Measurements from ENCODE around the gene MTNR1A.

DNA sequence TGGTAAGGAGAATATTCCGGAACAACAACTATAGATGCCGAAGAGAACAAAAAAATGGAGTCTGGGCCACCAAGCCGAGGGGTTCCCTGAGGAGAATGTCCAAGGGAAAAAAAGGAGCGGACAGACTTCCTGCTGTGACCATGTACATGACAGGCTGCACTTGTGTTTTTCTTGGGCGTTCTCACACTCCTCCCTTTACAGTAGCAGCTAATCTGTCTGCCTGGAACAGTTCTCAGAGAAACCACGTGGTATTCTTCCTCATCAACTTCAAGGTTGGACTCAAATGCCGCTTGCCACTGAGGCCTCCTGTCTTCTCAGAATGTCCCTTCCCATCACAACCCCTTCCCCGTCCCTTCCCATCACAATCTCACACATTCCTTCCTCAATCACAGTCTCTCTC lies 30.8 kb upstream of the MTNR1A start:
- TF ChIP-seq, protein P1, sequence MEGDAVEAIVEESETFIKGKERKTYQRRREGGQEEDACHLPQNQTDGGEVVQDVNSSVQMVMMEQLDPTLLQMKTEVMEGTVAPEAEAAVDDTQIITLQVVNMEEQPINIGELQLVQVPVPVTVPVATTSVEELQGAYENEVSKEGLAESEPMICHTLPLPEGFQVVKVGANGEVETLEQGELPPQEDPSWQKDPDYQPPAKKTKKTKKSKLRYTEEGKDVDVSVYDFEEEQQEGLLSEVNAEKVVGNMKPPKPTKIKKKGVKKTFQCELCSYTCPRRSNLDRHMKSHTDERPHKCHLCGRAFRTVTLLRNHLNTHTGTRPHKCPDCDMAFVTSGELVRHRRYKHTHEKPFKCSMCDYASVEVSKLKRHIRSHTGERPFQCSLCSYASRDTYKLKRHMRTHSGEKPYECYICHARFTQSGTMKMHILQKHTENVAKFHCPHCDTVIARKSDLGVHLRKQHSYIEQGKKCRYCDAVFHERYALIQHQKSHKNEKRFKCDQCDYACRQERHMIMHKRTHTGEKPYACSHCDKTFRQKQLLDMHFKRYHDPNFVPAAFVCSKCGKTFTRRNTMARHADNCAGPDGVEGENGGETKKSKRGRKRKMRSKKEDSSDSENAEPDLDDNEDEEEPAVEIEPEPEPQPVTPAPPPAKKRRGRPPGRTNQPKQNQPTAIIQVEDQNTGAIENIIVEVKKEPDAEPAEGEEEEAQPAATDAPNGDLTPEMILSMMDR (optimal IDR thresholded peaks at IDR 0.05 in 1 of 3, IDR thresholded peaks at IDR 0.05 in 1 of 3, conservative IDR thresholded peaks at IDR 0.05 in 1 of 3; ENCODE audit: extremely low read depth in 1 of 3, insufficient read depth in 2 of 3, low read length in 3 of 3): no peak
- no peak for TF ChIP-seq EZH2 (IDR thresholded peaks at IDR 0.05; ENCODE audit: low read length)

Data from keratinocyte (primary cell).